ENCODE measurements around the gene NMD3. TPM values are rescaled to one million over a fixed set of nuclear protein-coding genes. Genes with fewer than 3 reads are reported as not detected.

Gene NMD3
- total and polyA plus RNA-seq, 10 donors: 13.3 to 46.6 (median 33.0) TPM

GRCh38 chr3:161212906-161213305, 8.2 kb upstream of the NMD3 start:
- TF ChIP-seq, protein P1, sequence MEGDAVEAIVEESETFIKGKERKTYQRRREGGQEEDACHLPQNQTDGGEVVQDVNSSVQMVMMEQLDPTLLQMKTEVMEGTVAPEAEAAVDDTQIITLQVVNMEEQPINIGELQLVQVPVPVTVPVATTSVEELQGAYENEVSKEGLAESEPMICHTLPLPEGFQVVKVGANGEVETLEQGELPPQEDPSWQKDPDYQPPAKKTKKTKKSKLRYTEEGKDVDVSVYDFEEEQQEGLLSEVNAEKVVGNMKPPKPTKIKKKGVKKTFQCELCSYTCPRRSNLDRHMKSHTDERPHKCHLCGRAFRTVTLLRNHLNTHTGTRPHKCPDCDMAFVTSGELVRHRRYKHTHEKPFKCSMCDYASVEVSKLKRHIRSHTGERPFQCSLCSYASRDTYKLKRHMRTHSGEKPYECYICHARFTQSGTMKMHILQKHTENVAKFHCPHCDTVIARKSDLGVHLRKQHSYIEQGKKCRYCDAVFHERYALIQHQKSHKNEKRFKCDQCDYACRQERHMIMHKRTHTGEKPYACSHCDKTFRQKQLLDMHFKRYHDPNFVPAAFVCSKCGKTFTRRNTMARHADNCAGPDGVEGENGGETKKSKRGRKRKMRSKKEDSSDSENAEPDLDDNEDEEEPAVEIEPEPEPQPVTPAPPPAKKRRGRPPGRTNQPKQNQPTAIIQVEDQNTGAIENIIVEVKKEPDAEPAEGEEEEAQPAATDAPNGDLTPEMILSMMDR (IDR thresholded peaks at IDR 0.05 in 8 of 11, conservative IDR thresholded peaks at IDR 0.05 in 3 of 11): no peak
- TF ChIP-seq POLR2AphosphoS5 (IDR thresholded peaks at IDR 0.05) (no peak), POLR2A (IDR thresholded peaks at IDR 0.05) (no peak)
- Histone ChIP-seq H3K36me3 (no peaks in the 10 kb centered on the region), H3K4me1 (no peaks in the 10 kb centered on the region), H3K9me3 (no peaks in the 10 kb centered on the region), H3K4me3 (no peak overlapping the region), H3K27ac (no peak overlapping the region), H3K27me3 (replicated peaks in 1 of 7) (no peaks in the 10 kb centered on the region)
- no peak for DNase-seq
- intact Hi-C loops (cut with DNase I; ENCODE audit: low total_unique reads): no loop called here

GRCh38 chr3:161213644-161214043, 7.5 kb upstream of the NMD3 start:
- Histone ChIP-seq H3K27me3 (replicated peaks in 1 of 7) (no peaks in the 10 kb centered on the region), H3K4me3 (no peak overlapping the region), H3K27ac (no peak overlapping the region), H3K36me3 (no peaks in the 10 kb centered on the region), H3K4me1 (no peaks in the 10 kb centered on the region), H3K9me3 (no peaks in the 10 kb centered on the region)
- TF ChIP-seq POLR2AphosphoS5 (IDR thresholded peaks at IDR 0.05): no peak
- TF ChIP-seq, protein P1 (IDR thresholded peaks at IDR 0.05 in 8 of 11, conservative IDR thresholded peaks at IDR 0.05 in 3 of 11): no peak
- no peak for TF ChIP-seq POLR2A (IDR thresholded peaks at IDR 0.05)
- no peak for DNase-seq
- intact Hi-C loops (cut with DNase I; ENCODE audit: low total_unique reads): no loop called here
- 73 to 82% (median 79%) methylated on average over 4 of the region's 4 CpGs for WGBS, 5 donors

GRCh38 chr3:161215185-161215584, 5.9 kb upstream of the NMD3 start:
- DNase-seq: no peak

GRCh38 chr3:161217496-161217895, 3.6 kb upstream of the NMD3 start:
- H3K27ac ChIP-seq: no peak overlapping the region
- DNase-seq: no peak
- 89 to 95% (median 92%) methylated on average over 5 of the region's 5 CpGs for WGBS, 5 donors
- TF ChIP-seq, protein P1 (IDR thresholded peaks at IDR 0.05 in 8 of 11, conservative IDR thresholded peaks at IDR 0.05 in 3 of 11): no peak
- TF ChIP-seq POLR2A (IDR thresholded peaks at IDR 0.05) (no peak), POLR2AphosphoS5 (IDR thresholded peaks at IDR 0.05) (no peak)
- no peaks in the 10 kb centered on the region for H3K27me3 ChIP-seq (replicated peaks in 1 of 7)
- H3K9me3 ChIP-seq: no peaks in the 10 kb centered on the region
- H3K36me3 ChIP-seq: no peaks in the 10 kb centered on the region
- no peak overlapping the region for H3K4me3 ChIP-seq
- H3K4me1 ChIP-seq: peaks cover 4 to 17% (median 11%) of the 10 kb centered on the region in 6 donors
- intact Hi-C loops (cut with DNase I; ENCODE audit: low total_unique reads): no loop called here

More at GRCh38 chr3:161215185-161215584, 5.9 kb upstream of the NMD3 start:
- Histone ChIP-seq H3K4me1 (no peaks in the 10 kb centered on the region), H3K27ac (no peak overlapping the region), H3K36me3 (no peaks in the 10 kb centered on the region), H3K27me3 (replicated peaks in 1 of 7) (no peaks in the 10 kb centered on the region), H3K9me3 (no peaks in the 10 kb centered on the region), H3K4me3 (no peak overlapping the region)
- TF ChIP-seq, protein P1 (IDR thresholded peaks at IDR 0.05 in 8 of 11, conservative IDR thresholded peaks at IDR 0.05 in 3 of 11): no peak
- TF ChIP-seq POLR2AphosphoS5 (IDR thresholded peaks at IDR 0.05) (no peak), POLR2A (IDR thresholded peaks at IDR 0.05) (no peak)
- intact Hi-C loops (cut with DNase I; ENCODE audit: low total_unique reads): no loop called here
- WGBS, 5 donors: 82 to 91% (median 90%) methylated on average over 4 of the region's 4 CpGs
